ENCODE results near the gene BMPR2. TPM values are rescaled to one million over a fixed set of nuclear protein-coding genes. Genes with fewer than 3 reads are reported as not detected.
A peak's percentile ranks its signal among the peaks of the same experiment; 100 is the strongest.

The BMPR2 gene
- total and polyA plus RNA-seq, 2 of the 4 experiments (the other 2 are of a cell fraction) = 17.0 to 30.1 TPM

- H2AK9ac ChIP-seq (replicated peaks; ENCODE audit: low read depth, low read length, poor library complexity) = no peak overlapping the region
- no peak overlapping the region for H3K4me2 ChIP-seq (ENCODE audit: low read depth, low read length)
- no peak overlapping the region for H3K56ac ChIP-seq (ENCODE audit: extremely low read depth, insufficient read depth, low read length)
- H2BK20ac ChIP-seq (ENCODE audit: low read depth, low read length) = no peak overlapping the region
- H3K79me1 ChIP-seq (ENCODE audit: low read depth in 1 of 2, low read length in 2 of 2) = peaks cover 15 to 45% of the 10 kb centered on the region in 2 experiments
- H3K4me1 ChIP-seq (ENCODE audit: control insufficient read depth, insufficient read depth, low read length) = 0 out of 2 replicates have a peak, but pooled peaks cover 2% of the 10 kb centered on the region
- peaks cover 24% of the 10 kb centered on the region for H4K20me1 ChIP-seq (ENCODE audit: insufficient read depth, low read length)
- H3K9me1 ChIP-seq (ENCODE audit: insufficient read depth, low read length) = peaks cover 3% of the 10 kb centered on the region; the same call in 1 of the 2 replicates
- H4K8ac ChIP-seq (ENCODE audit: low read depth in 2 of 2, low read length in 2 of 2) = no peak overlapping the region
- intact Hi-C loops (cut with micrococcal nuclease) (no loop called here), dilution Hi-C loops (cut with HindIII; ENCODE audit: low sequenced_read_pairs, unreplicated experiment) (no loop called here), in situ Hi-C loops (cut with MboI; ENCODE audit: low sequenced_read_pairs) (no loop called here)
- BruUV-seq (replicated peaks) = no TSS peak
- TF ChIP-seq RCOR1 (IDR thresholded peaks at IDR 0.05; ENCODE audit: insufficient replicate concordance, low read length) (no peak), ELK1 (IDR thresholded peaks at IDR 0.05; ENCODE audit: borderline replicate concordance, low read depth, low read length) (no peak), CEBPB (IDR thresholded peaks at IDR 0.05; ENCODE audit: low read depth, low read length) (peak; percentile 22; the same call in 1 of the 2 replicates), SMC3 (IDR thresholded peaks at IDR 0.05; ENCODE audit: low read depth, low read length) (no peak)
- H3K18ac ChIP-seq (ENCODE audit: low read depth, low read length) = no peak overlapping the region
- H2BK15ac ChIP-seq (ENCODE audit: low read depth, low read length) = no peak overlapping the region
- H4K91ac ChIP-seq (ENCODE audit: insufficient read depth, low read depth, low read length) = no peak overlapping the region
- CTCF ChIA-PET = no interaction called here
- no peak overlapping the region for H2AK5ac ChIP-seq (ENCODE audit: low read depth, low read length)
- no peak overlapping the region for H4K5ac ChIP-seq (ENCODE audit: low read depth, low read length)
- POLR2A ChIA-PET (ENCODE audit: unreplicated experiment) = no interaction called here
- DNase-seq = no peak
- H3K4ac ChIP-seq (ENCODE audit: low read depth, low read length) = no peak overlapping the region
- H2BK5ac ChIP-seq (ENCODE audit: low read depth, low read length, poor library complexity, severe bottlenecking) = no peak overlapping the region
- no peaks in the 10 kb centered on the region for H3K9me3 ChIP-seq (ENCODE audit: control insufficient read depth, insufficient read depth, low read length)
- H3K4me3 ChIP-seq (ENCODE audit: insufficient read depth, low read depth, low read length) = no peak overlapping the region
- WGBS, 2 experiments (ENCODE audit: extremely low coverage in 2 of 2, insufficient read length in 1 of 2) = no CpG with 5 or more reads among the region's 2 CpGs
- no peaks in the 10 kb centered on the region for H3K27me3 ChIP-seq (ENCODE audit: control insufficient read depth, insufficient read depth, low read length)
- H2AFZ ChIP-seq (replicated peaks; ENCODE audit: low read length, poor library complexity) = no peak overlapping the region
- no peak overlapping the region for H3K14ac ChIP-seq (replicated peaks; ENCODE audit: low read depth, low read length)
- H3K23ac ChIP-seq (ENCODE audit: low read depth, low read length) = no peak overlapping the region
- H3K9ac ChIP-seq (ENCODE audit: low read depth, low read length) = no peak overlapping the region
- peak; percentile 44 for ATAC-seq (ENCODE audit: low read depth)
- H3K27ac ChIP-seq (ENCODE audit: insufficient read depth, low read length) = no peak overlapping the region
- H2BK120ac ChIP-seq (ENCODE audit: low read depth, low read length) = no peak overlapping the region
- peaks cover 1% of the 10 kb centered on the region; the same call in 1 of the 2 replicates for H3K36me3 ChIP-seq (ENCODE audit: control insufficient read depth, insufficient read depth, low read length)
Measured at GRCh38 chr2:202406445-202406978, 30.4 kb downstream of the BMPR2 start.
